HG03520 (cell line): ENCODE results near the gene PDLIM4.

Experiments used
- ATAC-seq: cut with Tn5 transposase; IDR thresholded peaks from one replicate; pipeline ENCODE4 v1.9.1; 2021; ENCODE audit warnings: mild to moderate bottlenecking, moderate library complexity; ENCODE audit not compliant: unreplicated experiment

PDLIM4 gene

GRCh38 chr5:132253008-132253441, 4.5 kb upstream of the PDLIM4 start:
- no peak for ATAC-seq

GRCh38 chr5:132253452-132254320, 3.8 kb upstream of the PDLIM4 start:
- no peak for ATAC-seq

- ATAC-seq: no peak
These were observed 3.0 kb upstream of the PDLIM4 start for GRCh38 chr5:132254321-132254977.

GRCh38 chr5:132256086-132256782, 1.3 kb upstream of the PDLIM4 start:
- ATAC-seq: no peak

GRCh38 chr5:132256783-132257130, 739 bp upstream of the PDLIM4 start:
- no peak for ATAC-seq

GRCh38 chr5:132258102-132259068, 889 bp downstream of the PDLIM4 start:
- no peak for ATAC-seq

- no peak for ATAC-seq
These were observed 1.8 kb downstream of the PDLIM4 start for GRCh38 chr5:132259069-132259851.

- ATAC-seq: no peak
These were observed 2.6 kb downstream of the PDLIM4 start for GRCh38 chr5:132260051-132260450.

GRCh38 chr5:132260714-132261551, 3.4 kb downstream of the PDLIM4 start:
- ATAC-seq: no peak

GRCh38 chr5:132261881-132262845, 4.7 kb downstream of the PDLIM4 start:
- ATAC-seq: no peak

GRCh38 chr5:132262882-132263547, 5.5 kb downstream of the PDLIM4 start:
- no peak for ATAC-seq

GRCh38 chr5:132263548-132264261, 6.2 kb downstream of the PDLIM4 start:
- no peak for ATAC-seq

- no peak for ATAC-seq
These were observed 7.2 kb downstream of the PDLIM4 start for GRCh38 chr5:132264546-132265335.

GRCh38 chr5:132265336-132266030, 8.0 kb downstream of the PDLIM4 start:
- ATAC-seq: no peak
